Uterus (tissue), 4 donors: ENCODE data around the gene PKD1. TPM values are rescaled to one million over a fixed set of nuclear protein-coding genes. Genes with fewer than 3 reads are reported as not detected.

Source experiments
- DNase-seq, 2 donors: peaks; one replicate each; pipeline ENCODE4 v3.0.0-alpha.2; 2019 to 2020
- H3K27ac ChIP-seq, 2 donors: fragments of 200-600 bp; sonication (generic); 1 replicate in 1 of 2; 2 replicates in 1 of 2; pipeline ENCODE4 v1.5.1; 2016 to 2018
- H3K27me3 ChIP-seq, 2 donors: fragments of 200-600 bp; sonication (generic); one replicate each; pipeline ENCODE4 v1.5.1; 2018 to 2019; ENCODE audit warnings: control low read depth in 1 of 2
- H3K36me3 ChIP-seq, 2 donors: fragments of 200-600 bp; sonication (generic); one replicate each; pipeline ENCODE4 v1.5.1; 2019; ENCODE audit warnings: control low read depth in 1 of 2
- H3K4me1 ChIP-seq, 2 donors: fragments of 200-600 bp; sonication (generic); one replicate each; pipeline ENCODE4 v1.5.1; 2018 to 2019; ENCODE audit warnings: control low read depth in 1 of 2
- H3K4me3 ChIP-seq, 2 donors: fragments of 200-600 bp; sonication (generic); 1 replicate in 1 of 2; 2 replicates in 1 of 2; pipeline ENCODE4 v1.5.1; 2018 to 2019; ENCODE audit warnings: mild to moderate bottlenecking in 1 of 2
- H3K9me3 ChIP-seq, 2 donors: fragments of 200-600 bp; sonication (generic); one replicate each; pipeline ENCODE4 v1.5.1; 2019; ENCODE audit warnings: control low read depth in 1 of 2
- CTCF ChIP-seq, 4 experiments: fragments of 200-600 bp in 2 of 4; fragments of 450-650 bp in 2 of 4; sonication (generic) in 2 of 4; IDR thresholded peaks; one replicate each; pipeline ENCODE4 v1.5.1; 2016 to 2019; ENCODE audit warnings: antibody characterized with exemption in 4 of 4, mild to moderate bottlenecking in 2 of 4, moderate library complexity in 1 of 4
- POLR2A ChIP-seq, 2 donors: fragments of 450-650 bp; IDR thresholded peaks; one replicate each; pipeline ENCODE4 v1.6.1; 2016; ENCODE audit warnings: antibody characterized with exemption in 2 of 2, mild to moderate bottlenecking in 1 of 2, moderate library complexity in 1 of 2
- intact Hi-C: fragments of 100-400 bp; cut with DNase I; formaldehyde crosslinking; loops from one replicate; pipeline ENCODE4 v1.15.1; 2023; ENCODE audit warnings: low total_unique reads
- total RNA-seq, 4 donors: library from RNA; depleted of rRNA in 3 of 4; stranded (reverse); fragments of >200 nt in 3 of 4; gene quantifications; one replicate each; pipeline versions ENCODE4 v1.1.0 to v1.2.4, GENCODE V29; 2014 to 2023
- donor health status: DM: yes; HTN: yes; CAD: no.

PKD1 gene
- total RNA-seq, 4 donors from 2014 or later: 149 to 383 (median 197) TPM

GRCh38 chr16:2162676-2163118 is 27.0 kb upstream of the PKD1 start:
- H3K9me3 ChIP-seq: no peaks in the 10 kb centered on the region
- H3K4me1 ChIP-seq: peaks cover 5 to 25% of the 10 kb centered on the region in 2 donors
- intact Hi-C loops: no loop called here
- H3K4me3 ChIP-seq: no peak overlapping the region
- H3K36me3 ChIP-seq: no peaks in the 10 kb centered on the region
- no peak for DNase-seq
- no peak overlapping the region for H3K27ac ChIP-seq
- H3K27me3 ChIP-seq: no peaks in the 10 kb centered on the region
- TF ChIP-seq CTCF (IDR thresholded peaks at IDR 0.05): no peak
- no peak for TF ChIP-seq POLR2A (IDR thresholded peaks at IDR 0.05)

- Histone ChIP-seq H3K9me3 (no peaks in the 10 kb centered on the region), H3K4me1 (peaks cover 5 to 25% of the 10 kb centered on the region in 2 donors), H3K27me3 (no peaks in the 10 kb centered on the region), H3K4me3 (no peak overlapping the region), H3K27ac (peak overlapping the region; percentile 65 to 74), H3K36me3 (no peaks in the 10 kb centered on the region)
- intact Hi-C loops: no loop called here
- no peak for DNase-seq
- no peak for TF ChIP-seq CTCF (IDR thresholded peaks at IDR 0.05)
- TF ChIP-seq POLR2A (IDR thresholded peaks at IDR 0.05): no peak
Observed at GRCh38 chr16:2161911-2162310, 26.2 kb upstream of the PKD1 start.

- Histone ChIP-seq H3K27ac (peak overlapping the region; percentile 65 to 74), H3K4me1 (peaks cover 5 to 25% of the 10 kb centered on the region in 2 donors), H3K4me3 (no peak overlapping the region), H3K27me3 (no peaks in the 10 kb centered on the region), H3K9me3 (no peaks in the 10 kb centered on the region), H3K36me3 (no peaks in the 10 kb centered on the region)
- intact Hi-C loops: no loop called here
- TF ChIP-seq POLR2A (IDR thresholded peaks at IDR 0.05): no peak
- TF ChIP-seq CTCF (IDR thresholded peaks at IDR 0.05): no peak
- DNase-seq: peak; percentile 71 to 82
Observed at GRCh38 chr16:2160915-2161551, 25.3 kb upstream of the PKD1 start.

- DNase-seq: peak; percentile 70 to 71
- Histone ChIP-seq H3K27me3 (no peaks in the 10 kb centered on the region), H3K9me3 (no peaks in the 10 kb centered on the region), H3K36me3 (no peaks in the 10 kb centered on the region), H3K27ac (peak overlapping the region; percentile 65 to 74), H3K4me1 (peaks cover 5 to 26% of the 10 kb centered on the region in 2 donors), H3K4me3 (peak overlapping the region; percentile 24 to 31)
- intact Hi-C loops: loop anchor here (10.0 kb wide), 2 partner anchors 55 kb away; partner anchors contain the start of genes BRICD5 and PGP
- TF ChIP-seq POLR2A (IDR thresholded peaks at IDR 0.05) (peak in 1 of 2 donors; percentile 19), CTCF (IDR thresholded peaks at IDR 0.05) (no peak)
Observed at GRCh38 chr16:2159175-2159838, 23.6 kb upstream of the PKD1 start.

- TF ChIP-seq POLR2A (IDR thresholded peaks at IDR 0.05): no peak
- no peak for TF ChIP-seq CTCF (IDR thresholded peaks at IDR 0.05)
- no peaks in the 10 kb centered on the region for H3K9me3 ChIP-seq
- H3K4me1 ChIP-seq: peaks cover 5 to 32% of the 10 kb centered on the region in 2 donors
- intact Hi-C loops: loop anchor here (10.0 kb wide), 2 partner anchors 53 to 57 kb away; partner anchors contain the start of genes BRICD5 and PGP
- peak overlapping the region; percentile 65 to 74 for H3K27ac ChIP-seq
- no peak for DNase-seq
- H3K4me3 ChIP-seq: no peak overlapping the region
- no peaks in the 10 kb centered on the region for H3K36me3 ChIP-seq
- H3K27me3 ChIP-seq: no peaks in the 10 kb centered on the region
Observed at GRCh38 chr16:2158262-2158638, 22.6 kb upstream of the PKD1 start.
